Nucleus accumbens (tissue), 56 donors: Measurements from ENCODE around the gene EIF2AK2.

Experiments used
- DNase-seq, 56 donors: peaks; one replicate each; lab custom pipeline; 2025; lab: John Stamatoyannopoulos, UW

Gene EIF2AK2

GRCh38 chr2:37105150-37105549 is 51.6 kb downstream of the EIF2AK2 start:
- no peak for DNase-seq

GRCh38 chr2:37104178-37104577 is 52.6 kb downstream of the EIF2AK2 start:
- DNase-seq, result no peak

GRCh38 chr2:37102588-37102987 is 54.2 kb downstream of the EIF2AK2 start:
- DNase-seq, result no peak

- DNase-seq, result no peak
These were observed 56.7 kb downstream of the EIF2AK2 start for GRCh38 chr2:37100054-37100453.

- DNase-seq, result no peak
These were observed 58.2 kb downstream of the EIF2AK2 start for GRCh38 chr2:37098416-37099118.

GRCh38 chr2:37096568-37096967 is 60.2 kb downstream of the EIF2AK2 start:
- DNase-seq, result no peak

GRCh38 chr2:37091873-37092272 is 64.9 kb downstream of the EIF2AK2 start:
- no peak for DNase-seq

- DNase-seq, result no peak
These were observed 66.7 kb downstream of the EIF2AK2 start for GRCh38 chr2:37090019-37090477.

GRCh38 chr2:37085731-37086147 is 71.0 kb downstream of the EIF2AK2 start:
- DNase-seq, result no peak

- peak in 1 of 56 donors; percentile 24 for DNase-seq
These were observed 72.0 kb downstream of the EIF2AK2 start for GRCh38 chr2:37084797-37085196.

GRCh38 chr2:37083873-37084794 is 72.6 kb downstream of the EIF2AK2 start, which contains the start of the genes GPATCH11 and HEATR5B:
TSS of gene GPATCH11 (plus strand) at chr2:37084518. CDS start at chr2:37088382, 3,864 bp downstream.
TSS of gene HEATR5B (minus strand) at chr2:37084372. CDS start at chr2:37083414, 958 bp downstream.
- peak; percentile 45 to 97 (median 93) for DNase-seq

GRCh38 chr2:37080689-37081088 is 76.1 kb downstream of the EIF2AK2 start:
- DNase-seq, result no peak

- no peak for DNase-seq
These were observed 76.5 kb downstream of the EIF2AK2 start for GRCh38 chr2:37080266-37080665.

GRCh38 chr2:37070931-37071330 is 85.8 kb downstream of the EIF2AK2 start:
- no peak for DNase-seq

GRCh38 chr2:37068686-37069085 is 88.1 kb downstream of the EIF2AK2 start:
- peak in 6 of 56 donors; percentile 1 to 6 (median 2) for DNase-seq

GRCh38 chr2:37061776-37062175 is 95.0 kb downstream of the EIF2AK2 start:
- no peak for DNase-seq

GRCh38 chr2:37061013-37061711 is 95.6 kb downstream of the EIF2AK2 start:
- DNase-seq, result no peak

- no peak for DNase-seq
These were observed 96.3 kb downstream of the EIF2AK2 start for GRCh38 chr2:37060446-37060845.

GRCh38 chr2:37059841-37060240 is 96.9 kb downstream of the EIF2AK2 start:
- DNase-seq, result no peak

- no peak for DNase-seq
These were observed 104.0 kb downstream of the EIF2AK2 start for GRCh38 chr2:37052600-37053332.
